Stimulated activated naive CD4-positive, alpha-beta T cell (primary cell): ENCODE data around the gene LRRTM4.

Experiments
- DNase-seq, 6 experiments: peaks; one replicate each; lab custom pipeline; 2025; lab: John Stamatoyannopoulos, UW

Gene LRRTM4

GRCh38 chr2:76997296-76997695 is 524.9 kb downstream of the LRRTM4 start:
- no peak for DNase-seq

DNA sequence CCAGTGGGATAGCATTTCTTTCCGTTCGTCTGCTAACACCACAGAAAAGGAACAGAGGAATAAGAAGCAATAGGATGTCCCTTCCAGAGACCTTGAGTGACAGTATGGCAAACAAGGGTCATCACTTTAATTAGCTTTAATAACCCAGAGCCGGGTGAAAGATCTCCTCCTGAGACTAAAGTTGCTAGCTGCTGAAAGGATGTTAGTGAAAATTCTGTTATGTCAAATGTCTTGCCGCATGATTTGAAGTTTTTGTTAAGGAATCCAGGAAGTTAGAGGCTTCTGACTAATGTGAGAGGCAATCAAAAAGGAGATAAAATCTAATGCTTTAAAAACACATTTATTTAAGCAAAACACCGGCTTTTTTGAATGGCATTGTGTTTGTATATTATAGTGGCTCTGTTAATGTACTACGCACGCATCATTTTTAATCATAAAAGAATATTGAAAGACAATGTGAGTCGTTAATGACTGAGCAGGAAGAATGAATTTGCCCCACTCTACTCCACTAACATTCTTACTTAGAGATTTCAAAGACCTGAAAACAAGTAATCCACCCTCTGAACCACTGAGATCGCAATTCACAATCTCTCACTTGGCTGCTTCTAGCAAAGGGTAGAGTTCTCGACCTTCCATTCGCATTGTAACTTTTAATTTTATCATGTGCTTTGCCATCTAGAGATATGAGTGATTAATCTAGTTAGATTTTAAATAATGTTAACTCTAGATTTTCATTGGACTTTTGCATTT is 536.6 kb downstream of the LRRTM4 start:
- no peak for DNase-seq

DNA sequence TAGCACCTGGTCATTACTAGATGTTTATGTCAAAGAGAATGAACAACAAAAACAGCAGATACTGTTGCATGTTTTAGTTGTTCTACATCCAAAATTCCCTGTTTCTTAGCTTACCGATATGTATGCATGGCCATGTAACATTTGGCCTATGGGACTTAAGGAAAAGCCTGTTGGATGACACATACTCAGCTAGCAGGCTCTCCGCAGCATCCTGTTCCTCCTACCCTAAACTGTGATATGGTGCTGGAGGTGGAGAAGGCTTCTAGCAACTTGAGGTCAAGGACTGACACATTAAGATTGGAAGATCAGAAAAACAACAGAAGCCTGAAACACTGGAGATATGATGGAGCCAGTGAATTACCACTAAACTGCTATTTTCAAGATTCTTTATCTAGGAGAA is 537.8 kb downstream of the LRRTM4 start:
- DNase-seq = no peak

- DNase-seq = no peak
These were observed 541.9 kb downstream of the LRRTM4 start for GRCh38 chr2:76980067-76980787.

DNA sequence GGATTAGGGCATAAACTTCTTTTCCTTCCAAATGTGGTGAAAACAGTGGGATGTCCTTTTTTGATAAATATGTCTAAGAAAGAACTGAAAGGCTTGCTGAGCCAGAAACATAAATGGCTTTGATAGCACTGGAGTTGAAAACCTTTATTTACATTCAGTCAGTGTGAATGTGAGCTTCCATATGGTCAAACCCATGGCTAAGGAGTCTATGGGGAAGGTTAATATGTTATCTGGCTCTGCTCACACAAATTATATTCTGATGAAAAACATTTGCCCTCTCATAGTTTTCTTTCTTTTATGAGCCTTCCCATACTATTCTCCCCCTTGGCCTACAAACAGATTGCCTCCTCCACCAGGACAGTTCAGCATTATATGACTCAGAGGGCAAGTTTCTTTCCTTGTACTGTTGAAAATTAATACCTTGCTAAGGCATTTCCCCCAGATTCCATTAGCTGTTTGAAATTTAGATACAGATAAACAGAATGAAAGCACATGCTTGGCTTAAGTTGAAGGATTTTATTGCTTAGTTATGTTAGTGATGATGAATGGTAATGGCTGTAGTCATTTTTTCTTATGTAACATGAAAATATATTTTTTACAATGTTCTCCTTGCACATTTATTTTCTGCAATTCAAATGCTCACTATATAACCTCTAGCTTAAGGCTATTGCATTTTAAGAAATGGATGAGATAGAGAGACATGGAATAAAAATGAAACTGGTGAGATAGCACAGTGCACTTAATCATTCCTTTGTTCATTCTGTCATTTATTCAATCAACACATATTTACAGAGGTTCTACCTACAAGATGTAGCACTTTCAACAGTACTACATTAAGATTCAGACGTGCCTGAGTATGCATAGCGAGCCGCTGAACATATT is 544.1 kb downstream of the LRRTM4 start:
- DNase-seq = no peak

- DNase-seq = no peak
These were observed 546.4 kb downstream of the LRRTM4 start for GRCh38 chr2:76975752-76976151.

DNA sequence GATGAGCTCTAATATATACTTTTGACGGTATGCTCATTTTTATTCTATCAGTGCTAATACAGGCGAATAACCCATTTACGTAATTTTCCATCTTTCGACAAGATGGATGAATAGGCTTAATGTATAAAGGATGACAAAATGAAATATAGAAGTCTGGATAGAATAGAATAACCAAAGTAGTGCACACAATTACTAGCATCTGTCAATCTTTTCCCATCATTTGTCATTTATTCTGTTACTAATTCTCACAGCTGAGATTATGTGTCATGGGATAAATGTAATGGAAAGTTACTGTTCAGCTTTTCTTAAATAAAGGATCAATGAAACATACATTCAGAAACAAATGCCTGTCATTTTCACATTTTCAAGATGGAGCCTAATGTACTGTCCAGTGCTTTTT is 548.6 kb downstream of the LRRTM4 start:
- DNase-seq = no peak

GRCh38 chr2:76965772-76966171 is 556.4 kb downstream of the LRRTM4 start:
- no peak for DNase-seq

DNA sequence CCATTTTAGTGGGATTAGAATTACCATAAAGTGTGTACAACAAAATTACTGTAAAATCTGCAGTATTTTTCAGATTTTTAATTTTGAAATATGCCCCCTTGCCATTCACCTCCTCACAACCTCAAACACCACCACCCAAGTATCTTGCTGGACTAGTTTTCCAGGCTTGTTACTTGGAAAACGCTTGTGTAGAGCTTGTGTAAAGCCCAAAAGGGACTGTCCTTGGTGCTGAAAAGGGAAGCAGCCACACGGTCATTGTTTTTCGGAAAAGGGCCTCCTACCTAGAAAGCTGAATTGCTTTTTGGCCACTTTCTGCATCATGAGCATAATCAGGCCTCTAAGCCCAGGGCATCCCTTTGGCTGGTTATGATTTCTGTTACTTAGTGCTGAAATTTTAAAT is 563.4 kb downstream of the LRRTM4 start:
- DNase-seq = no peak

DNA sequence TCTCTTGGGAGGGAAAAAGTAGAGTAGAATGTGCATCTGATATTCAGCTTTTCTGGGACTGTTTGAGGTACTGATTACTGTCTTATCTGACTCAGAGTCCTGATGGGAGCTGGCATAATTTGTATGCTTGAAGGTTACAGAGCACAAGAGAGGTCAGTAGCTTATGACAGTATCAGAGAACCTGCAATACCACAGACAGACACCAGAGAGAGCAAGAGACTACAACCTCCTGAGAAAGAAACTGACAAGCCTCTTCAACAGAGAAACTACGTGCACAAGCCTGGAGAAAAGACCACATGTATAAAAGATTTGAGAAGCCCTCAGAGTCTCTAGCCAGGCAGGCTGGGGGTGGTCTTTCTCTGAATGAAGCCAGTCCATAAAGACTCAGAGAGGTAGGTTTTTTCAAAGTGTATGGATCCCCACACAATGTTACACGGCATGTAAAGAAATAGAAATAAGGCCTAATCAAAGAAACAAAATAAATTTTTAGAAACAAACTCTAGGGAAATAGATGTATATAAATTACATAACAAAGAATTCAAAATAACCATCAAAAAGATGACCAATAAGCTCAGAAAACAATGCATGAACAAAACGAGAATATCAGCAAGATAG is 568.3 kb downstream of the LRRTM4 start:
- no peak for DNase-seq

- no peak for DNase-seq
These were observed 575.5 kb downstream of the LRRTM4 start for GRCh38 chr2:76946631-76947145.

- no peak for DNase-seq
These were observed 581.6 kb downstream of the LRRTM4 start for GRCh38 chr2:76940559-76940958.

DNA sequence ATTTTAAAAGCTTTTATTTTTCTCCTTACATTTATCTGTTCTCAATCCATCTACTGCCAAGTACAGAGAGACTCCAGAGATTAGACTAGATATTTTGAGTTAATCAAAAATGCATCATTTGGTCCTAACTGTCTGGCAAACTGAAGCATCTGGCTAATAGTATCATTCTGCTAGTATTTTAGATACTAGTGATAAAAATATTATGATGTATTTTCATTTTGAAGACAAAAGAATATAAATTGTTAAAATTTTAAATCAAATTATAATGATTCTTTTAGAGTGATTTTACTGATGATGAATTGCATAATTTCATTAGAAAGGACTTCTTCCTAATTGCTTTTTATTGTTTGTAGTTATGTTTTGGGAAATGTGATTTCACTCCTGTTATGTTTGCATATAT is 584.0 kb downstream of the LRRTM4 start:
- DNase-seq = no peak

GRCh38 chr2:76932550-76932949 is 589.6 kb downstream of the LRRTM4 start:
- no peak for DNase-seq

DNA sequence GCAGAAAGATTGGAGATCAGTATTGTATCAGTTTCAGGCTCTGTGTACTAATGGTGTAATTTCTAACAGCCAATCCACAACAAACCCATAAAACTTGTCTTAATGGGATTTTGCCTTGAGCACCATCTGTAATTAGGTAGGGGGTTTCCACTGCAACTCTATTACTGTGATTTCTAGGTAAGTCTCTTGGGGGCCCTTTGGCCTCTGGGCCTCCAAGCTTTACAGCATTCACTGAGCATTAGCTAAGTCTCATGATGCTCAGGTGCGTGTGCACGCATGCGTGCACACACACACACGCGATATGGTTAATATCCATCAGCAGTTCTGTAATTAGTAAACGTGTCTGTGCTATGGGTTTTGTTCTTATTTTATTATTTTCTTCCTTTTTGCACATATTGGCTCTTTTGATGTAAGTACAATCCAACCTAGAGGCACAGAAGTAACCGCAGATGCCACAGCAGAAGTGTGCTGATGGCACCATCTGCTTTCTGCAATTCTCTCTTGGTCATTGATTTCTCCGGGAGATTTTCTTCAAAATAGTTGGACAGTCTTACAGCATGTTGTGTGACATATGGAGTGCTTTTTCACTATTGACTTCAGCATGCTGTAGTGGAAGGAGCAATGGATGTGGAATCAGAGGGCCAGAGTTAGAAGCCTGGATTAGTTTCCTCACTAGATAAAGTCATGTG is 592.0 kb downstream of the LRRTM4 start:
- no peak for DNase-seq

DNA sequence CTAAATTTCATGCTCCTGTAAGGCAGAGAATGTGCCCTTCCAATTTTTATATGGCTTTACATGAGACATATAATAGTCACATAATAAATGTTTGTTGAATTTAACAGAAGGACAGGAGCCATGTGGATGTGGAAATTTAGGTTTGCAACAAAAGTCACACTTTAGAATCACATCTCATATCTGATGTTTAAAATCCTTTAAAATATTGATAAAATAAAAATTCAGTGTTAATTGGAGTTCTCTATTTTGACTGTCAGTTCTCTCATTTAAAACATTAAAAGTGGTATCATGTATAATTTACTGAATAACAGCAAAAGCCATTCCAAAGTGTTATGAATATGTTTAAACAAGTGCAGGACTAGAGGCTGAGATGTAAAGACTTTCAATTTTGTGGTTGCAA is 594.1 kb downstream of the LRRTM4 start:
- no peak for DNase-seq

- no peak for DNase-seq
These were observed 601.2 kb downstream of the LRRTM4 start for GRCh38 chr2:76921006-76921405.

DNA sequence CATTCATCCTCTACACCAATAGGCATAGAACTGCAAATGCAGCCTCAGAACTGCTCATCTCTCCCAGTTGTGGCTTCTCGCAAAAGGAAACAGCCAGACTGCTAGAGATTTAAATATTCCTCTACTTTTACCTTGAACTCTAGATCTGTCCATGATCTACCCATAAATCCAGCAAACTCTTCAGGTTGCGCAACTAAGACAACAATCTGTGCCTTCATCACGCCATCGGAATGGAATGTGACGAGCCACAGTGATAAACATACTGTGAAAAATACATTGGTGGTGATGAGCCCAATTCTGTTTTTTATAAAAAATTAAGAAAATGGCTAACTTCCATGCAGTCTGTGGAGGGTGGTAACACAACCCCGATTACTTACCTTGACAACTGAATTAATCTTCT is 626.7 kb downstream of the LRRTM4 start:
- DNase-seq = no peak

DNA sequence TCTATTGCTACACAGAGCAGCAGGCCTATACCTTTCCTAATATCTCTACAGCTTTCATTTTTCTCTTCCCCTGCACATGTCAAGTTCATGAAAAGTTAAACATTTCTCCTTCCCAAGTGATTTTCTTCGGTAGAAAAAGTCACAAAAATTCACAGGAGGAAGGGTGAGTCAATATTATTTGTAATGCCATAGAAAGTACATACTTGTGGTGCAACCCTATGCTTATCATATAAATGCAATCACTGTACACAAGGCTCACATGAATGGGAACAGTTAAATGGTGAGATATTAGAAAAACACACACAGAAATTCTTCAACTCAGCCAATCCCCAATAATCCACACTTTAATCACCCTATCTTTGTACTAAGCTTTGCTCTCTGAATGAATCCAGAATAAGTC is 651.6 kb downstream of the LRRTM4 start:
- no peak for DNase-seq

- DNase-seq = no peak
These were observed 652.2 kb downstream of the LRRTM4 start for GRCh38 chr2:76870011-76870410.

- DNase-seq = no peak
These were observed 654.3 kb downstream of the LRRTM4 start for GRCh38 chr2:76867854-76868253.
